Activated CD8-positive, alpha-beta T cell treated with anti-CD3 and anti-CD28 coated beads for 36 hours (primary cell): ENCODE results near the gene EDARADD. TPM values are rescaled to one million over a fixed set of nuclear protein-coding genes. Genes with fewer than 3 reads are reported as not detected.
A peak's percentile ranks its signal among the peaks of the same experiment; 100 is the strongest.

Experiments used
- ATAC-seq: fragments of 200-7000 bp; cut with Tn5 transposase; one replicate; pipeline ENCODE4 v1.10.0; 2021; ENCODE audit warnings: mild to moderate bottlenecking, moderate library complexity
- CTCF ChIA-PET: fragments of 350-600 bp; sonication (Branson Sonifier 250); formaldehyde crosslinking; loops from one replicate; lab custom pipeline; 2021; ENCODE audit warnings: antibody characterized with exemption; lab: Charles Lee
- POLR2A ChIA-PET: fragments of 350-600 bp; sonication (Branson Sonifier 250); formaldehyde crosslinking; loops from one replicate; lab custom pipeline; 2021; ENCODE audit warnings: antibody characterized with exemption; lab: Charles Lee
- DNase-seq: peaks from one replicate; pipeline ENCODE4 v3.0.0-alpha.2; 2020
- H3K27ac Mint-ChIP-seq: one replicate; pipeline ENCODE4 v1.8.0; 2021; ENCODE audit warnings: mild to moderate bottlenecking, mixed read lengths
- H3K27me3 Mint-ChIP-seq: one replicate; pipeline ENCODE4 v1.8.0; 2021; ENCODE audit warnings: mixed read lengths
- H3K36me3 Mint-ChIP-seq: one replicate; pipeline ENCODE4 v1.8.0; 2021; ENCODE audit warnings: low read depth, mixed read lengths
- H3K4me1 Mint-ChIP-seq: one replicate; pipeline ENCODE4 v1.8.0; 2021; ENCODE audit warnings: low read depth, mixed read lengths
- H3K4me3 Mint-ChIP-seq: one replicate; pipeline ENCODE4 v1.8.0; 2021; ENCODE audit warnings: mild to moderate bottlenecking, moderate library complexity, mixed read lengths
- H3K9me3 Mint-ChIP-seq: one replicate; pipeline ENCODE4 v1.8.0; 2021; ENCODE audit warnings: mixed read lengths
- intact Hi-C: fragments of 100-400 bp; cut with micrococcal nuclease; formaldehyde crosslinking; loops from one replicate; pipeline ENCODE4 v1.10.0; 2022
- total RNA-seq, 2 experiments: library from RNA; stranded (reverse); gene quantifications; one replicate each; pipeline ENCODE4 v1.2.3, GENCODE V29; 2021
- TF ChIP-seq, protein P1 (sequence below): fragments of 200-600 bp; IDR thresholded peaks from one replicate; pipeline ENCODE4 v1.8.0; 2022; ENCODE audit warnings: antibody characterized with exemption, mild to moderate bottlenecking

The EDARADD gene
- total RNA-seq, 2 experiments from 2014 or later = 1.7 to 3.0 TPM

DNA sequence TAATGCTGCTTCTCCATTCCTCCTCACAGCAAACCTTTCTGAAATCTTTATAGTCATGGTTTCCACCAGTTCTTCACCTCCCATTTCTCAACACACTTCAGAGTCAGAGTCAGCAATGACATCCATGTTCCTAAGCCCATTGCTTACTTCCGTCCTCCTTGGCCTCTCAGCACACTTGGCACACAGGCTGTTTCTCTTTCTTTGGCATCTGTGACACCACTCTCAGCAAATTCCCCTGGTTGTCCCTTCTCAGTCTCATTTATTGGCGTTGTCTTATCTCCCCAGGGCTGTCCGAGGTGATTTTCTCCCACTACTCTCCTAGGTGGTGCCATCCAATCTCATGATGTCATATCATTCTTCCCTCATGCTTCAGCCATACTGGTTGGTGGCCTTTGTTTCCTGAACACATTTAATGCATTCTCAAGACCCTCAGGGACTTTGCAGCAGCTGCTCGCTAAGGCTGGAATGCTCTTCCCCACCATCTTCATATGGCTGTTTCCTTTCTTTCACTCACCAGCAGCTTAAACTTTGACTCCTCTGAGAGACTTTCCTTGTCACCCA is 126.4 kb downstream of the EDARADD start:
- Mint-ChIP-seq H3K27ac (no peak overlapping the region), H3K4me1 (peaks cover 12% of the 10 kb centered on the region), H3K27me3 (no peaks in the 10 kb centered on the region), H3K9me3 (no peaks in the 10 kb centered on the region), H3K4me3 (no peak overlapping the region), H3K36me3 (no peaks in the 10 kb centered on the region)
- intact Hi-C loops = loop anchor here (10.0 kb wide), 1 partner anchor 416 kb away; no protein-coding TSS in a partner anchor
- no peak for ATAC-seq
- DNase-seq = no peak
- ChIA-PET CTCF (no interaction called here), POLR2A (no interaction called here)
- TF ChIP-seq, protein P1, sequence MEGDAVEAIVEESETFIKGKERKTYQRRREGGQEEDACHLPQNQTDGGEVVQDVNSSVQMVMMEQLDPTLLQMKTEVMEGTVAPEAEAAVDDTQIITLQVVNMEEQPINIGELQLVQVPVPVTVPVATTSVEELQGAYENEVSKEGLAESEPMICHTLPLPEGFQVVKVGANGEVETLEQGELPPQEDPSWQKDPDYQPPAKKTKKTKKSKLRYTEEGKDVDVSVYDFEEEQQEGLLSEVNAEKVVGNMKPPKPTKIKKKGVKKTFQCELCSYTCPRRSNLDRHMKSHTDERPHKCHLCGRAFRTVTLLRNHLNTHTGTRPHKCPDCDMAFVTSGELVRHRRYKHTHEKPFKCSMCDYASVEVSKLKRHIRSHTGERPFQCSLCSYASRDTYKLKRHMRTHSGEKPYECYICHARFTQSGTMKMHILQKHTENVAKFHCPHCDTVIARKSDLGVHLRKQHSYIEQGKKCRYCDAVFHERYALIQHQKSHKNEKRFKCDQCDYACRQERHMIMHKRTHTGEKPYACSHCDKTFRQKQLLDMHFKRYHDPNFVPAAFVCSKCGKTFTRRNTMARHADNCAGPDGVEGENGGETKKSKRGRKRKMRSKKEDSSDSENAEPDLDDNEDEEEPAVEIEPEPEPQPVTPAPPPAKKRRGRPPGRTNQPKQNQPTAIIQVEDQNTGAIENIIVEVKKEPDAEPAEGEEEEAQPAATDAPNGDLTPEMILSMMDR = no peak

DNA sequence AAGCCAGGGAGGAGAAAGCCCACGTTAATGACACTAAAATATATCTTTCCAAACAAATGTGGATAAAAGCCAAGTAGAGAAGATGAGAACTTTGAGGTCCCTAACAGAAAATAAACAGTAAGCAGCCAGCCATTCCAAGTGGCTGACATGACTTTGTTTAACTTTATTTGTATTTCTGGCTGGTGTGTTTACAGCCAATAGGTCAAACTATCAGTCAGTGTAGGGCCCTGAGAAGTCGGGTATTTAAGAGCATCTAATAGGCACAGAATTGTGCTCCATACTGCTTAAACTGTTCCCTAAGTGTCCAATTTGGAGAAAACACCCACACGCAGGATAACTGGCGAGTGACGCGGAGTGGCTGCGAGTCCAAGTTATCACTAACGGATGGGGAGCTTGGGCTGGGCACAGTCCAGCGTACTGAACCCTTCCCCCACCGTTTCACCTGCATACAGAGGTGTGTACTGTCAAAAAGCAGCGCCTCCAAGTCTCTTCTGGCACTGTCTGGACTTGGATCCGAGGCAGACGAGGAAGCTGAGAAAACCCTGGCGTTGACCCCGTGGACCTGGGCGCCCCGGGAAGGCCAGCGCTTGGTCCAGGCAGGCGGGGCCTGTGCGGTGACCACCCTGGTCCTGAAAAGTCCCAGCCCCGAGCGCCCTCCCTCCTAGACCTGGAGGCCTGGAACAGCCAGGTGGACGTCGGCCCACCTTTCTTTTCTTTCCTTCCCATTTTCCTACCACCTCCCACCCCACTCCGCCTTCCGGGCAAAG is 129.0 kb downstream of the EDARADD start:
- Mint-ChIP-seq H3K27ac (peak overlapping the region; percentile 97), H3K4me3 (peak overlapping the region; percentile 84), H3K4me1 (peaks cover 13% of the 10 kb centered on the region), H3K27me3 (no peaks in the 10 kb centered on the region), H3K36me3 (peaks cover 16% of the 10 kb centered on the region), H3K9me3 (no peaks in the 10 kb centered on the region)
- DNase-seq (no peak), ATAC-seq (no peak)
- intact Hi-C loops = loop anchor here (10.0 kb wide), 1 partner anchor 418 kb away; no protein-coding TSS in a partner anchor
- ChIA-PET POLR2A (interaction anchor here (0.6 to 1.0 kb wide), 3 partner anchors 58 to 164 kb away, joined by 3 read pairs; no protein-coding TSS in a partner anchor), CTCF (interaction anchor here (1.2 kb wide), 1 partner anchor 420 kb away, joined by 3 read pairs; no protein-coding TSS in a partner anchor)
- TF ChIP-seq, protein P1 = no peak

DNA sequence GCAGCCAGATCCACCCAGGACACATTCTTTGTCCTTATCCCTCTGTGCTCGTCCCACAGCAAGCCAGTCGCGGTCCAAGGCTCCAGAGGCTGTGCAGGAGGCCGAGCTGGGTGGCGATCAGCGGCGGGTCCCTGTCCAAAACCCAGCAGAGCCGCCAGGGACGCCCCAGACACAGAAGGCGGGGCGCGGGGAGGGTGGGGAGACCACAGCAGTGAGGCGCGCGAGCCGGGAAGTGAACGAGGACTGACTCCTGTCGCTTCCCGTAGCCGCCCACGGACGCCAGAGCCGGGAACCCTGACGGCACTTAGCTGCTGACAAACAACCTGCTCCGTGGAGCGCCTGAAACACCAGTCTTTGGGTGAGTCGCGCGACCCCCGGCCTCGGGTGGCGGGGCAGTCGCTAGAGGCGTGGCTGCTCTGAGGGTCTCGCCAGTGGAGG is 129.6 kb downstream of the EDARADD start, which contains the start of gene LGALS8:
LGALS8 (plus strand) TSS at position 279 of the 438 bp plus-strand sequence. CDS start 2,089 bp downstream, outside the sequence.
- ChIA-PET CTCF (no interaction called here), POLR2A (interaction anchor here (0.6 to 1.0 kb wide), 2 partner anchors 81 to 165 kb away, joined by 3 read pairs; no protein-coding TSS in a partner anchor)
- no peaks in the 10 kb centered on the region for H3K9me3 Mint-ChIP-seq
- DNase-seq (peak; percentile 92), ATAC-seq (peak; percentile 80)
- peaks cover 17% of the 10 kb centered on the region for H3K36me3 Mint-ChIP-seq
- TF ChIP-seq, protein P1 = no peak
- intact Hi-C loops = loop anchor here (10.0 kb wide), 1 partner anchor 419 kb away; no protein-coding TSS in a partner anchor
- H3K4me3 Mint-ChIP-seq = peak within 1 kb of the TSS; percentile 84
- peaks cover 13% of the 10 kb centered on the region for H3K4me1 Mint-ChIP-seq
- peak within 1 kb of the TSS; percentile 97 for H3K27ac Mint-ChIP-seq
- H3K27me3 Mint-ChIP-seq = no peaks in the 10 kb centered on the region

DNA sequence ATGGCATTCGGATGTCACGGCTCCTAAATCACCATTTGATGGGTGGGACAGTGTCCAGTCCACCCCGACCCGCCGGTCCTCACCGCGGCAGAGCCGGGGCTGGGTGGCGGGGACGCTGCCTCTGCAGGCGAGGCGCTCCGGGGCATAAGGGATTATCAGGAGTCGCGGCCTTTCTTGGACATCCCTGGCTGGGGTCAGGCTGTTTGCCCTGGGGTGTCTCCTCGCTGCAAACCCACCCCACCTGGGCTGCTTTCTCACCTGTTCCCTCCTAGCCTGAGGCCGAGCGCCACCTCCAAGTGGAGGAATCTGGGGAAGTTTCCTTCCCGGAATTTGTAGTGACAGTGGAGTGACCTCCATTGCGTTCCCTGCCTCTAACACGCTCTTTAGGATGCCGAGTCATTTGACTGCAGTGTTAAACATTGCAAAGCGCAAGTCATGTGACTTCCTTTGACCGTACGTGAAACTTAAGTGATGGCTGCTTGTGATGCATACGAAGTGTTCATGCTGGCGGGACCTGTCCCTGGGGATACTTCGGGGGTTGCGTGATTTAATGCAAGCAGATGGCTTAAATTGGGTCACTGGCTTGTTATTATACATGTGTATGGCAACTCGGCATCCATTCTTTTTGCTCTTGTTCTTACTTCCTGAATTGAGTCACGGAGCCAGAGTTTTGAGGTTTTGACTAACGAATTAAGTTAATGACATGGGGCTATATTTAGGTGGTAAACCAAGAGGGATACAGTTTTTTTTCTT is 130.2 kb downstream of the EDARADD start:
- peak; percentile 69 for DNase-seq
- ATAC-seq = peak; percentile 87
- POLR2A ChIA-PET = interaction anchor here (0.6 to 1.1 kb wide), 3 partner anchors 9 to 1516 kb away, joined by 3 read pairs; no protein-coding TSS in a partner anchor
- intact Hi-C loops = loop anchor here (10.0 kb wide), 1 partner anchor 420 kb away; no protein-coding TSS in a partner anchor
- CTCF ChIA-PET = no interaction called here
- Mint-ChIP-seq H3K36me3 (peaks cover 21% of the 10 kb centered on the region), H3K4me1 (peaks cover 16% of the 10 kb centered on the region), H3K27ac (peak overlapping the region; percentile 97), H3K9me3 (no peaks in the 10 kb centered on the region), H3K4me3 (peak overlapping the region; percentile 84), H3K27me3 (no peaks in the 10 kb centered on the region)
- TF ChIP-seq, protein P1 = no peak
